ENCODE measurements around the gene STPG2. TPM values are rescaled to one million over a fixed set of nuclear protein-coding genes. Genes with fewer than 3 reads are reported as not detected.

The STPG2 gene
- total and polyA plus RNA-seq, 7 donors: 0.06 to 0.71 (median 0.33) TPM; not detected in 4

DNA sequence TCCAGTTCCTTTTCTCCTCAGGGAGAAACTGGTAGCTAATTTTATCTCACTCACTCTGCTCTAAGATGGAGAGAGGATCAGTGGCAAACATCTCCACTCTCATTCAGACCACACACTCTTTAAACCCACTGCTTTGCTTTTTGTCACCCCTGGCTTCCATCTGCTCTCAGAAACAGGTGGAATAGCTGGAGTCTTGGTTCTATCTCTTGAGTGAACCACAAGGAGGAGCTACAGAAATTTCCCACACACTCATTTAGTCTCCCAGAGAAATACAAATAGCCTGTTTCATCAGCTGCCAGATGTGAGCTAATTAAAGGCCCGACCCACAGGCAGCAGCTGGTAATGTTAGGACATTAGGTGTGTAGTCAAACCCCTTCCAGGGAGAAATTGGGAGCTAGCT is 96.6 kb downstream of the STPG2 start:
- TF ChIP-seq EP300 (IDR thresholded peaks at IDR 0.05): no peak
- no peak for TF ChIP-seq POLR2AphosphoS5 (IDR thresholded peaks at IDR 0.05)
- TF ChIP-seq POLR2A (IDR thresholded peaks at IDR 0.05): no peak
- no peak for TF ChIP-seq CTCF (IDR thresholded peaks at IDR 0.05)
- Histone ChIP-seq H3K27ac (no peak overlapping the region), H3K4me3 (no peak overlapping the region), H3K36me3 (no peaks in the 10 kb centered on the region), H3K4me1 (no peaks in the 10 kb centered on the region), H3K9me3 (peaks cover 0 to 3% (median 1%) of the 10 kb centered on the region in 4 donors), H3K27me3 (no peaks in the 10 kb centered on the region)
- DNase-seq: no peak
- intact Hi-C loops (cut with DNase I): no loop called here
- 46 to 62% methylated on average over 1 of the region's 1 CpG for WGBS, 2 donors

- no peak for DNase-seq
- 70 to 79% methylated on average over 1 of the region's 1 CpG for WGBS, 2 donors
- Histone ChIP-seq H3K36me3 (no peaks in the 10 kb centered on the region), H3K4me1 (no peaks in the 10 kb centered on the region), H3K27ac (no peak overlapping the region), H3K4me3 (no peak overlapping the region), H3K9me3 (peaks cover 0 to 12% (median 1%) of the 10 kb centered on the region in 4 donors), H3K27me3 (no peaks in the 10 kb centered on the region)
- TF ChIP-seq POLR2A (IDR thresholded peaks at IDR 0.05) (no peak), EP300 (IDR thresholded peaks at IDR 0.05) (no peak), POLR2AphosphoS5 (IDR thresholded peaks at IDR 0.05) (no peak), CTCF (IDR thresholded peaks at IDR 0.05) (no peak)
- intact Hi-C loops (cut with DNase I): no loop called here
These were observed 113.2 kb downstream of the STPG2 start for GRCh38 chr4:98030059-98030458.

- 44 to 61% methylated on average over 2 of the region's 2 CpGs for WGBS, 2 donors
- H3K4me1 ChIP-seq: no peaks in the 10 kb centered on the region
These were observed 115.4 kb downstream of the STPG2 start for GRCh38 chr4:98027827-98028226.

DNA sequence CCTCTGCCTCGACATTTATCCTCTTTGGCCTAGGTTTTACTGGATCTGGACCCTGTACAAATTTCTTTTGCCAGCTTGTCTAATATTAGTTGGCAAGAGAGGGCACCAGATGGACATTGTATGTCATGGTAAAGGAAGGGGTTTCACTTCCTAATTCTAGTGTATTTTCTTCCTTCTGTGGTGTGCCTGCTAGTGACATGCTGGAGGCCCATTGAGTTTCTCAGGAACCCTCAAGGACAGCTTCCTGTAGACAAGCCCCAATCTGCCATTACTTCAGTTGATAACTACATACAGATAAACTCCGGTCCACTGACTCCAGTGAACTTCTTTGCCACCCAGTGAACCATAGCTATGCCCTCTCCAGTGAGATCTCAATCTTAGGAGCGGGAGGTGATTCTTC is 116.9 kb downstream of the STPG2 start:
- H3K27me3 ChIP-seq: no peaks in the 10 kb centered on the region
- no peak overlapping the region for H3K4me3 ChIP-seq
- H3K27ac ChIP-seq: no peak overlapping the region
- no peak for TF ChIP-seq CTCF (IDR thresholded peaks at IDR 0.05)
- TF ChIP-seq POLR2AphosphoS5 (IDR thresholded peaks at IDR 0.05): no peak
- TF ChIP-seq EP300 (IDR thresholded peaks at IDR 0.05): no peak
- no peak for TF ChIP-seq POLR2A (IDR thresholded peaks at IDR 0.05)
- WGBS, 2 donors: 87 to 90% methylated on average over 3 of the region's 3 CpGs
- H3K4me1 ChIP-seq: no peaks in the 10 kb centered on the region
- no peak for DNase-seq
- no peaks in the 10 kb centered on the region for H3K36me3 ChIP-seq
- intact Hi-C loops (cut with DNase I): no loop called here
- peaks cover 0 to 12% (median 0%) of the 10 kb centered on the region in 4 donors for H3K9me3 ChIP-seq

More at GRCh38 chr4:98027827-98028226, 115.4 kb downstream of the STPG2 start:
- intact Hi-C loops (cut with DNase I): no loop called here
- DNase-seq: no peak
- H3K36me3 ChIP-seq: no peaks in the 10 kb centered on the region
- TF ChIP-seq EP300 (IDR thresholded peaks at IDR 0.05): no peak
- TF ChIP-seq POLR2AphosphoS5 (IDR thresholded peaks at IDR 0.05): no peak
- no peak for TF ChIP-seq POLR2A (IDR thresholded peaks at IDR 0.05)
- TF ChIP-seq CTCF (IDR thresholded peaks at IDR 0.05): no peak
- H3K27me3 ChIP-seq: no peaks in the 10 kb centered on the region
- H3K4me3 ChIP-seq: no peak overlapping the region
- H3K9me3 ChIP-seq: peaks cover 0 to 12% (median 0%) of the 10 kb centered on the region in 4 donors
- no peak overlapping the region for H3K27ac ChIP-seq

- H3K27ac ChIP-seq: no peak overlapping the region
- WGBS, 2 donors: 66 to 75% methylated on average over 3 of the region's 3 CpGs
- no peaks in the 10 kb centered on the region for H3K36me3 ChIP-seq
- no peaks in the 10 kb centered on the region for H3K27me3 ChIP-seq
- no peaks in the 10 kb centered on the region for H3K4me1 ChIP-seq
- TF ChIP-seq POLR2AphosphoS5 (IDR thresholded peaks at IDR 0.05) (no peak), CTCF (IDR thresholded peaks at IDR 0.05) (no peak), EP300 (IDR thresholded peaks at IDR 0.05) (no peak), POLR2A (IDR thresholded peaks at IDR 0.05) (no peak)
- peaks cover 0 to 2% (median 0%) of the 10 kb centered on the region in 4 donors for H3K9me3 ChIP-seq
- H3K4me3 ChIP-seq: no peak overlapping the region
- intact Hi-C loops (cut with DNase I): no loop called here
- no peak for DNase-seq
These were observed 136.4 kb downstream of the STPG2 start for GRCh38 chr4:98006814-98007412.
